ENCODE results near the gene PCDHGA5. TPM values are rescaled to one million over a fixed set of nuclear protein-coding genes. Genes with fewer than 3 reads are reported as not detected.
A peak's percentile ranks its signal among the peaks of the same experiment; 100 is the strongest.
"Not testable (repeated sequence)": the region's sequence is repeated elsewhere in the genome, so short reads cannot be mapped to it uniquely, and the experiment has no call there.

The PCDHGA5 gene
- total RNA-seq, 1 experiment from 2014 or later = 0.05 TPM

- ATAC-seq (no peak), DNase-seq (ENCODE audit: low read depth, low spot score) (no peak)
- Histone ChIP-seq H3K4me1 (ENCODE audit: control insufficient read depth in 1 of 2, insufficient read depth in 2 of 2, low read length in 2 of 2) (no peaks in the 10 kb centered on the region), H3K9ac (ENCODE audit: low read length) (no peak overlapping the region), H3K9me2 (ENCODE audit: insufficient read depth) (no peaks in the 10 kb centered on the region), H3K79me2 (ENCODE audit: insufficient read depth, low read length) (no peaks in the 10 kb centered on the region), H4K20me1 (ENCODE audit: insufficient read depth) (no peaks in the 10 kb centered on the region), H3K4me3 (replicated peaks in 1 of 2; ENCODE audit: low read depth in 1 of 2, low read length in 2 of 2) (no peak overlapping the region), H3K27me3 (ENCODE audit: insufficient read depth, low read length) (no peaks in the 10 kb centered on the region), H3K36me3 (ENCODE audit: control insufficient read depth in 1 of 2, insufficient read depth in 2 of 2, low read length in 2 of 2) (no peaks in the 10 kb centered on the region), H3K9me3 (ENCODE audit: control insufficient read depth in 1 of 2, insufficient read depth in 1 of 2, low read depth in 1 of 2, low read length in 2 of 2) (no peaks in the 10 kb centered on the region; a peak in 2 of 4 replicates), H3K27ac (ENCODE audit: low read depth, low read length) (no peak overlapping the region), H3K4me2 (ENCODE audit: low read length) (no peak overlapping the region), H2AFZ (ENCODE audit: low read depth, low read length, poor library complexity, severe bottlenecking) (no peak overlapping the region)
- BruUV-seq (replicated peaks) = no TSS peak
- TF ChIP-seq ATF3 (IDR thresholded peaks at IDR 0.05) (no peak), YY1 (IDR thresholded peaks at IDR 0.05; ENCODE audit: extremely low read depth, insufficient replicate concordance, low read depth, low read length) (no peak), CTCF (IDR thresholded peaks at IDR 0.05 in 2 of 3, conservative IDR thresholded peaks at IDR 0.05 in 1 of 3; ENCODE audit: borderline replicate concordance in 1 of 3, insufficient read depth in 1 of 3, low read depth in 2 of 3, low read length in 2 of 3) (no peak)
- ChIA-PET CTCF (no interaction called here), RAD21 (ENCODE audit: low non-redundant PET in 1 of 2, low total read pairs in 2 of 2, uncharacterized antibody in 2 of 2, unreplicated experiment in 2 of 2) (no interaction called here), POLR2A (no interaction called here)
- intact Hi-C loops (cut with micrococcal nuclease) = no loop called here
Observed at GRCh38 chr5:141384471-141385267, 20.7 kb downstream of the PCDHGA5 start.

- H3K36me3 ChIP-seq (ENCODE audit: control insufficient read depth in 1 of 2, insufficient read depth in 2 of 2, low read length in 2 of 2); H3K9me3 ChIP-seq (ENCODE audit: control insufficient read depth in 1 of 2, insufficient read depth in 1 of 2, low read depth in 1 of 2, low read length in 2 of 2); H3K4me2 ChIP-seq (ENCODE audit: low read length); H4K20me1 ChIP-seq (ENCODE audit: insufficient read depth); H3K4me3 ChIP-seq (replicated peaks in 1 of 2; ENCODE audit: low read depth in 1 of 2, low read length in 2 of 2); DNase-seq (ENCODE audit: low read depth, low spot score); H3K9me2 ChIP-seq (ENCODE audit: insufficient read depth); H3K79me2 ChIP-seq (ENCODE audit: insufficient read depth, low read length); H3K27ac ChIP-seq (ENCODE audit: low read depth, low read length); H3K27me3 ChIP-seq (ENCODE audit: insufficient read depth, low read length); RAD21 ChIA-PET (ENCODE audit: low non-redundant PET in 1 of 2, low total read pairs in 2 of 2, uncharacterized antibody in 2 of 2, unreplicated experiment in 2 of 2); H3K9ac ChIP-seq (ENCODE audit: low read length); H3K4me1 ChIP-seq (ENCODE audit: control insufficient read depth in 1 of 2, insufficient read depth in 2 of 2, low read length in 2 of 2); H2AFZ ChIP-seq (ENCODE audit: low read depth, low read length, poor library complexity, severe bottlenecking); CTCF ChIA-PET; POLR2A ChIA-PET; ATAC-seq; BruUV-seq (replicated peaks); intact Hi-C loops (cut with micrococcal nuclease): not testable (repeated sequence)
- 0 out of 2 replicates have a peak, but pooled peaks have one; percentile 6 for TF ChIP-seq RAD21 (IDR thresholded peaks at IDR 0.05; ENCODE audit: low read depth)
Observed at GRCh38 chr5:141387557-141388311, 23.8 kb downstream of the PCDHGA5 start, which contains the start of gene PCDHGB4. Gene PCDHGB4 (plus strand): TSS chr5:141387698. CDS start chr5:141387885, 187 bp downstream.
